Uterus (tissue), 4 donors: ENCODE measurements around the gene DRC3. TPM values are rescaled to one million over a fixed set of nuclear protein-coding genes. Genes with fewer than 3 reads are reported as not detected.
A peak's percentile ranks its signal among the peaks of the same experiment; 100 is the strongest.

ENCODE experiments used
- DNase-seq, 2 donors: peaks; one replicate each; pipeline ENCODE4 v3.0.0-alpha.2; 2019 to 2020
- H3K27ac ChIP-seq, 2 donors: fragments of 200-600 bp; sonication (generic); 1 replicate in 1 of 2; 2 replicates in 1 of 2; pipeline ENCODE4 v1.5.1; 2016 to 2018
- H3K27me3 ChIP-seq, 2 donors: fragments of 200-600 bp; sonication (generic); one replicate each; pipeline ENCODE4 v1.5.1; 2018 to 2019; ENCODE audit warnings: control low read depth in 1 of 2
- H3K36me3 ChIP-seq, 2 donors: fragments of 200-600 bp; sonication (generic); one replicate each; pipeline ENCODE4 v1.5.1; 2019; ENCODE audit warnings: control low read depth in 1 of 2
- H3K4me1 ChIP-seq, 2 donors: fragments of 200-600 bp; sonication (generic); one replicate each; pipeline ENCODE4 v1.5.1; 2018 to 2019; ENCODE audit warnings: control low read depth in 1 of 2
- H3K4me3 ChIP-seq, 2 donors: fragments of 200-600 bp; sonication (generic); 1 replicate in 1 of 2; 2 replicates in 1 of 2; pipeline ENCODE4 v1.5.1; 2018 to 2019; ENCODE audit warnings: mild to moderate bottlenecking in 1 of 2
- H3K9me3 ChIP-seq, 2 donors: fragments of 200-600 bp; sonication (generic); one replicate each; pipeline ENCODE4 v1.5.1; 2019; ENCODE audit warnings: control low read depth in 1 of 2
- POLR2A ChIP-seq, 2 donors: fragments of 450-650 bp; IDR thresholded peaks; one replicate each; pipeline ENCODE4 v1.6.1; 2016; ENCODE audit warnings: antibody characterized with exemption in 2 of 2, mild to moderate bottlenecking in 1 of 2, moderate library complexity in 1 of 2
- intact Hi-C: fragments of 100-400 bp; cut with DNase I; formaldehyde crosslinking; loops from one replicate; pipeline ENCODE4 v1.15.1; 2023; ENCODE audit warnings: low total_unique reads
- total RNA-seq, 4 donors: library from RNA; depleted of rRNA in 3 of 4; stranded (reverse); fragments of >200 nt in 3 of 4; gene quantifications; one replicate each; pipeline versions ENCODE4 v1.1.0 to v1.2.4, GENCODE V29; 2014 to 2023
- TF ChIP-seq, protein P1 (sequence below), 4 experiments: fragments of 200-600 bp in 2 of 4; fragments of 450-650 bp in 2 of 4; sonication (generic) in 2 of 4; IDR thresholded peaks; one replicate each; pipeline ENCODE4 v1.5.1; 2016 to 2019; ENCODE audit warnings: antibody characterized with exemption in 4 of 4, mild to moderate bottlenecking in 2 of 4, moderate library complexity in 1 of 4
- donor health status: DM: yes; HTN: yes; CAD: no.

Gene DRC3
- total RNA-seq, 4 donors from 2014 or later = 7.7 to 18.5 (median 13.6) TPM

DNA sequence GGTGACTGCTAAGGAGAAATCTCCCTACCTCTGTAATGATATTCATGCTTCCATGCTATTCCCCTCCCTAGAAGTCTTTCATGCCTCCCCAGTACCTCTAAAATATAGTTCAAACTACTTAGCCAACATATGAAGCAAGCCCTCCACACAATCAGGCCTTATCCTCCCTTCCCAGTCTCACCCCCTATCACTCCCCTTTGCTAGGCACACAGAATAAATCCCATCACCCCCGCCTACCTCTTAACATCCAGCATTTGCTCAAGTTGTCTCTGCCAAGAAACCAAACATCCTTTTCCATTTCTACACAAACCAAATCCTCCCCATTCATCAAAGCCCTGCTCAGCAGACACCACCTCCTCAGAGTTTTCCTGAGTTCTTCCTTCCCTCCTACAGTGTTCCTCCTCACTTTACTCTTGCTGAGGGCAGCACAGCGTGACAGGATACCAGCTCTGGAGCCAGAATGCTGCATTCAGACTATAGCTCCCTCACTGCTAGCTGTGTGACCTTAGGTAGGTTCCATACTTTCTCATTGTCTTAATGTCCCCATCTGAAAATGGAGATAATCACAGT lies 7.4 kb upstream of the DRC3 start:
- Histone ChIP-seq H3K4me1 (peaks cover 0 to 3% of the 10 kb centered on the region in 2 donors), H3K9me3 (no peaks in the 10 kb centered on the region), H3K4me3 (no peak overlapping the region), H3K27me3 (no peaks in the 10 kb centered on the region), H3K27ac (no peak overlapping the region), H3K36me3 (no peaks in the 10 kb centered on the region)
- DNase-seq = no peak
- intact Hi-C loops = no loop called here
- TF ChIP-seq POLR2A (IDR thresholded peaks at IDR 0.05) = no peak
- TF ChIP-seq, protein P1, sequence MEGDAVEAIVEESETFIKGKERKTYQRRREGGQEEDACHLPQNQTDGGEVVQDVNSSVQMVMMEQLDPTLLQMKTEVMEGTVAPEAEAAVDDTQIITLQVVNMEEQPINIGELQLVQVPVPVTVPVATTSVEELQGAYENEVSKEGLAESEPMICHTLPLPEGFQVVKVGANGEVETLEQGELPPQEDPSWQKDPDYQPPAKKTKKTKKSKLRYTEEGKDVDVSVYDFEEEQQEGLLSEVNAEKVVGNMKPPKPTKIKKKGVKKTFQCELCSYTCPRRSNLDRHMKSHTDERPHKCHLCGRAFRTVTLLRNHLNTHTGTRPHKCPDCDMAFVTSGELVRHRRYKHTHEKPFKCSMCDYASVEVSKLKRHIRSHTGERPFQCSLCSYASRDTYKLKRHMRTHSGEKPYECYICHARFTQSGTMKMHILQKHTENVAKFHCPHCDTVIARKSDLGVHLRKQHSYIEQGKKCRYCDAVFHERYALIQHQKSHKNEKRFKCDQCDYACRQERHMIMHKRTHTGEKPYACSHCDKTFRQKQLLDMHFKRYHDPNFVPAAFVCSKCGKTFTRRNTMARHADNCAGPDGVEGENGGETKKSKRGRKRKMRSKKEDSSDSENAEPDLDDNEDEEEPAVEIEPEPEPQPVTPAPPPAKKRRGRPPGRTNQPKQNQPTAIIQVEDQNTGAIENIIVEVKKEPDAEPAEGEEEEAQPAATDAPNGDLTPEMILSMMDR (IDR thresholded peaks at IDR 0.05) = no peak

DNA sequence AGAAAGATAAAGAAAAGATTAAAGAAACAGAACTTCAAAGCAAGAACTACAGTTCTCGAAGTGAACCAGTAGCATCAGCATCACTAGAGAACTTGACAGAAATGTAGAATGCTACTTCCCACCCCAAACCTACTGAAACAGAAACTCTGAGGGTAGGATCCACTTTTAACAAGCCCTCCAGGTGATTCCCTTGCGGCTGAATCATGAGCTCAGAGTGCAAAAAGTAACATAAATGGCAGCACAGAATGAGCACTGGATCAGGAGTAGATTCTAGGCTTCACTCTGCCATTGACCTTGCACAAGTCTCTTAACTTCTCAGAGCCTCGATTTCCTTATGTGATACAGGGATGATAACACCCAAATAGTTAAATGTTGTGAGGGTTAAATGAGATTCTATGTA lies 6.3 kb upstream of the DRC3 start:
- Histone ChIP-seq H3K4me1 (peaks cover 3 to 8% of the 10 kb centered on the region in 2 donors), H3K9me3 (no peaks in the 10 kb centered on the region), H3K27me3 (no peaks in the 10 kb centered on the region), H3K27ac (no peak overlapping the region), H3K4me3 (no peak overlapping the region), H3K36me3 (no peaks in the 10 kb centered on the region)
- TF ChIP-seq, protein P1 (IDR thresholded peaks at IDR 0.05) = no peak
- intact Hi-C loops = no loop called here
- DNase-seq = no peak

DNA sequence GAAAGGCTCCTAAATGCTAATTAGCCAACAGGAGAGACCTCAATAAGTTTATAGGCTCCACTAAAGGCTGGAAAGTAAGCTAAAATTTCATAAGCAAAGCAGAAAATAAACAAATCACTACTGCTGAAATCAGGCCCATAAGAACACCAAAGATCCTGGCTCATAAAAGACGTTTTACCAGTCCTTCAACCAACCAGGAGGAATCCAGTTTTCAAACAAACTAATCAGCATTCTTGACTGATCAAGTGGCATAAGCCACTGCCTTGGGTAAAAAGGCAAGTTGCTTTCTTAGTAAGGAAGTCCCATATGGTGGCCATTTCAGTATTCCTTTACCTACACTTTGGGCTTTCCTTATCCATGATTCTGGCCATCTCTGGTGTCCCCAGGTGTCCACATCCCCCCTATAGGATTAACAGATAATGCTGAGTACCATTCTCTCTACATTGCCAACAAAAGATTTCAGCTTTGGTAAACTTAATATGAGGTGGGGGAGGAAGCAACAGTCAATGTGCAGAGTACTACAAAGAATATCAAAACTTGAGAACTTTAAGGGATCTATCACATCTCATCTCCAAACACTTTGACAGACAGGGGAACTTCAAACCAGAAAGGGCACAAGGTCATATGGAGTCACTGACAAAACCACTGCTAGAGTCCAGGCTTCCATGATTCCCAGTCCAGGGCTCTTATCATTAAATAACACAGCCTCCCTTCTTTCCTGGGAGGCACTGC lies 1.8 kb upstream of the DRC3 start:
- Histone ChIP-seq H3K27me3 (no peaks in the 10 kb centered on the region), H3K4me3 (peak overlapping the region; percentile 76 to 82), H3K27ac (peak overlapping the region in 1 of 2 donors; percentile 89), H3K9me3 (no peaks in the 10 kb centered on the region), H3K4me1 (peaks cover 3 to 8% of the 10 kb centered on the region in 2 donors), H3K36me3 (no peaks in the 10 kb centered on the region)
- intact Hi-C loops = no loop called here
- TF ChIP-seq POLR2A (IDR thresholded peaks at IDR 0.05) = no peak
- TF ChIP-seq, protein P1 (IDR thresholded peaks at IDR 0.05) = no peak
- DNase-seq = no peak

DNA sequence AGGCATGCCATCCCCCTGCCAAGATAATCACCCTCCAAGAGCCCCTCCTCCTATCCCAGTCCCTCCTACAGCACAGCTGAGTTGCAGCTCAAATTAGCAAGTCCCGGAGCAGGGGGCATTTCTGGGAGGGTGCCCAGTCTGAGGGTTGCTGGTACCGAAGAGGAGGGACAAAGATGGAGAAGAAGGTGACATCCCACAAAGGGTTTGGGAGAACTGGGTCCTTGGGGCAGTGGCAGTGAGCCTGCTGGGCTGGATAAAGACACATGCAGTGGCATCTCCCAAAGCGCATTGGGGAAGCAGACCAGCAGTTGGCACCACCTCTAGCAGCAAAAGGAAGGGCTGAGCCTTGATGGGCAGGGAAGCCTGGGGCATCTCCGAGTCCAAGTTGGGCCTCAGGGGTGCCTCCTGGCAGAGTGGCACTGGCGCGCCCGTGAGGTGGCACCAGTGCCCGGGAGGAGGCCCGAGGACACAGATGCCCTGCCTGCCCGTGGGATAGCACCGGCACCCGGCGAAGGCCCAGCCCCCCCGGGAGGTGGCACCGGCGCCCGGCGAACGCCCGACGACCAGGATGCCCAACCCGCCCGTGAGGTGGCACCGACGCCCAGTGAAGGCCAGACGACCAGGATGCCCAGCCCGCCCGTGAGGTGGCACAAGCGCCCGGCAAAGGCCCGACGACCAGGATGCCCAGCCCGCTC lies 1.1 kb upstream of the DRC3 start:
- peak; percentile 26 to 40 for DNase-seq
- intact Hi-C loops = no loop called here
- H3K27me3 ChIP-seq = no peaks in the 10 kb centered on the region
- peak overlapping the region; percentile 72 to 89 for H3K27ac ChIP-seq
- peaks cover 3 to 8% of the 10 kb centered on the region in 2 donors for H3K4me1 ChIP-seq
- H3K36me3 ChIP-seq = no peaks in the 10 kb centered on the region
- TF ChIP-seq POLR2A (IDR thresholded peaks at IDR 0.05) = no peak
- TF ChIP-seq, protein P1 (IDR thresholded peaks at IDR 0.05) = no peak
- peak overlapping the region; percentile 76 to 82 for H3K4me3 ChIP-seq
- no peaks in the 10 kb centered on the region for H3K9me3 ChIP-seq

DNA sequence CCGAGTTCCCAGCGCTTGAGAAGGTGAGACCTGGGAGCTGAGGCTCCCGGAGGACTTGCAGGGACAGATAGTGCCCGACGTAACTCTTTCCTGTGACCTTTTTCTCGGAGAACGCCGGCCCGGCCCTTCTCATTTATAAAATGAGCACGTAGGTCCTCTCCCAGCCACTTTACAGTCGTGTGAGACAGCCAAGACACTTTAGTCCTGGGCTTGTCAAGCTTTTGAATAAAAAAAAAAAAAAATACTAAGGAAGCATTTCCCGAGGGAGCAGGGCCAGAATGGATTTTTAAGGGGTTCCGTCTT lies 241 bp downstream of the DRC3 start:
- Histone ChIP-seq H3K27me3 (no peaks in the 10 kb centered on the region), H3K9me3 (no peaks in the 10 kb centered on the region), H3K4me3 (peak overlapping the region; percentile 54 to 62), H3K27ac (peak overlapping the region; percentile 40 to 62), H3K36me3 (no peaks in the 10 kb centered on the region), H3K4me1 (peaks cover 3 to 8% of the 10 kb centered on the region in 2 donors)
- no peak for TF ChIP-seq POLR2A (IDR thresholded peaks at IDR 0.05)
- TF ChIP-seq, protein P1 (IDR thresholded peaks at IDR 0.05) = no peak
- DNase-seq = no peak
- intact Hi-C loops = no loop called here
